ENCODE results near the gene AUTS2.

AUTS2 gene

GRCh38 chr7:70568674-70569334 is 970.5 kb downstream of the AUTS2 start:
- no peak for TF ChIP-seq CTCF (IDR thresholded peaks at IDR 0.05; ENCODE audit: insufficient read depth, low read length, missing control alignments)
- no peak for DNase-seq (ENCODE audit: low read depth, low spot score)
- POLR2A ChIA-PET = no interaction called here
- H3K4me3 ChIP-seq (ENCODE audit: low read depth, low read length) = no peak overlapping the region
- CTCF ChIA-PET = interaction anchor here (0.6 kb wide), 1 partner anchor 178 kb away, joined by 3 read pairs; no protein-coding TSS in a partner anchor

GRCh38 chr7:70569335-70569819 is 971.1 kb downstream of the AUTS2 start:
- TF ChIP-seq CTCF (IDR thresholded peaks at IDR 0.05; ENCODE audit: insufficient read depth, low read length, missing control alignments) = no peak
- DNase-seq (ENCODE audit: low read depth, low spot score) = no peak
- no peak overlapping the region for H3K4me3 ChIP-seq (ENCODE audit: low read depth, low read length)
- ChIA-PET CTCF (interaction anchor here (0.6 kb wide), 1 partner anchor 179 kb away, joined by 3 read pairs; no protein-coding TSS in a partner anchor), POLR2A (no interaction called here)

GRCh38 chr7:70570029-70570428 is 971.8 kb downstream of the AUTS2 start:
- no peak for TF ChIP-seq CTCF (IDR thresholded peaks at IDR 0.05; ENCODE audit: insufficient read depth, low read length, missing control alignments)
- no peak overlapping the region for H3K4me3 ChIP-seq (ENCODE audit: low read depth, low read length)
- ChIA-PET POLR2A (no interaction called here), CTCF (no interaction called here)
- DNase-seq (ENCODE audit: low read depth, low spot score) = no peak

GRCh38 chr7:70570961-70571360 is 972.7 kb downstream of the AUTS2 start:
- no peak for DNase-seq (ENCODE audit: low read depth, low spot score)
- no peak overlapping the region for H3K4me3 ChIP-seq (ENCODE audit: low read depth, low read length)
- no peak for TF ChIP-seq CTCF (IDR thresholded peaks at IDR 0.05; ENCODE audit: insufficient read depth, low read length, missing control alignments)
- ChIA-PET CTCF (no interaction called here), POLR2A (no interaction called here)

GRCh38 chr7:70571403-70571934 is 973.2 kb downstream of the AUTS2 start:
- CTCF ChIA-PET = no interaction called here
- no peak for TF ChIP-seq CTCF (IDR thresholded peaks at IDR 0.05; ENCODE audit: insufficient read depth, low read length, missing control alignments)
- peak; percentile 38 for DNase-seq (ENCODE audit: low read depth, low spot score)
- POLR2A ChIA-PET = no interaction called here
- no peak overlapping the region for H3K4me3 ChIP-seq (ENCODE audit: low read depth, low read length)

GRCh38 chr7:70571961-70572360 is 973.7 kb downstream of the AUTS2 start:
- no peak for TF ChIP-seq CTCF (IDR thresholded peaks at IDR 0.05; ENCODE audit: insufficient read depth, low read length, missing control alignments)
- no peak overlapping the region for H3K4me3 ChIP-seq (ENCODE audit: low read depth, low read length)
- no peak for DNase-seq (ENCODE audit: low read depth, low spot score)
- ChIA-PET POLR2A (no interaction called here), CTCF (no interaction called here)
